GM12878 (cell line): ENCODE measurements around the gene RSPH1.

Experiments used
- CBFB ChIP-seq: IDR thresholded peaks from 2 replicates; pipeline ENCODE4 v1.6.1; 2016; ENCODE audit warnings: antibody characterized with exemption, low read depth
- FOXM1 ChIP-seq: IDR thresholded peaks from 2 replicates; pipeline ENCODE4 v1.6.1; 2012; ENCODE audit warnings: low read depth, mild to moderate bottlenecking, inconsistent platforms, low read length, moderate library complexity
- SIN3A ChIP-seq: IDR thresholded peaks from 2 replicates; pipeline ENCODE4 v1.6.1; 2012; ENCODE audit warnings: low read depth, low read length, improper control_type of control experiment
- TF ChIP-seq, protein P1 (sequence below): fragments of 150-350 bp; IDR thresholded peaks from 2 replicates; pipeline ENCODE4 v1.6.1; 2016; ENCODE audit warnings: low read depth, low read length
- TF ChIP-seq, protein P2 (sequence below): IDR thresholded peaks from 2 replicates; pipeline ENCODE4 v1.6.1; 2012; ENCODE audit warnings: low read length, inconsistent platforms

DNA sequence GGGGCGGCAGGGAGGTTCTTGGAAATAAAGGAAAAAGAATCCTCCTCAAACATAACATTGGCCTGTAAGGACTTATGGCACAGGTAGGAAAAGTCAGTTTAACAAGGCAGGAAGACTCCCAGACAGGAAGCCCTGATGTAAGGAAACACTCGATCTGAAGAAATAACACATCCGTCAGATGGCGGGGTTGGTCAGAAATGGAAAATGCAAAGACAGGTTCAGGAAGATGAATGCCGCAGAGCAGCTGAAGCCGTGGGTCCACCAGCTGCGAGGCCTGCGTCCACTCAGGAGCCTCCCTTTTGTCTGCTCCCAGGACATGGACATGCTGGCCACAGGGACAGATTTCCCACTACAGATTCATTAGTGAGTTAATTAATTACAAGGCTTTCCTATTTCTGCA is 3.8 kb downstream of the RSPH1 start:
- TF ChIP-seq, protein P1, sequence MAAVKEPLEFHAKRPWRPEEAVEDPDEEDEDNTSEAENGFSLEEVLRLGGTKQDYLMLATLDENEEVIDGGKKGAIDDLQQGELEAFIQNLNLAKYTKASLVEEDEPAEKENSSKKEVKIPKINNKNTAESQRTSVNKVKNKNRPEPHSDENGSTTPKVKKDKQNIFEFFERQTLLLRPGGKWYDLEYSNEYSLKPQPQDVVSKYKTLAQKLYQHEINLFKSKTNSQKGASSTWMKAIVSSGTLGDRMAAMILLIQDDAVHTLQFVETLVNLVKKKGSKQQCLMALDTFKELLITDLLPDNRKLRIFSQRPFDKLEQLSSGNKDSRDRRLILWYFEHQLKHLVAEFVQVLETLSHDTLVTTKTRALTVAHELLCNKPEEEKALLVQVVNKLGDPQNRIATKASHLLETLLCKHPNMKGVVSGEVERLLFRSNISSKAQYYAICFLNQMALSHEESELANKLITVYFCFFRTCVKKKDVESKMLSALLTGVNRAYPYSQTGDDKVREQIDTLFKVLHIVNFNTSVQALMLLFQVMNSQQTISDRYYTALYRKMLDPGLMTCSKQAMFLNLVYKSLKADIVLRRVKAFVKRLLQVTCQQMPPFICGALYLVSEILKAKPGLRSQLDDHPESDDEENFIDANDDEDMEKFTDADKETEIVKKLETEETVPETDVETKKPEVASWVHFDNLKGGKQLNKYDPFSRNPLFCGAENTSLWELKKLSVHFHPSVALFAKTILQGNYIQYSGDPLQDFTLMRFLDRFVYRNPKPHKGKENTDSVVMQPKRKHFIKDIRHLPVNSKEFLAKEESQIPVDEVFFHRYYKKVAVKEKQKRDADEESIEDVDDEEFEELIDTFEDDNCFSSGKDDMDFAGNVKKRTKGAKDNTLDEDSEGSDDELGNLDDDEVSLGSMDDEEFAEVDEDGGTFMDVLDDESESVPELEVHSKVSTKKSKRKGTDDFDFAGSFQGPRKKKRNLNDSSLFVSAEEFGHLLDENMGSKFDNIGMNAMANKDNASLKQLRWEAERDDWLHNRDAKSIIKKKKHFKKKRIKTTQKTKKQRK: no peak
- TF ChIP-seq CBFB (no peak), SIN3A (no peak), FOXM1 (no peak)
- TF ChIP-seq, protein P2, sequence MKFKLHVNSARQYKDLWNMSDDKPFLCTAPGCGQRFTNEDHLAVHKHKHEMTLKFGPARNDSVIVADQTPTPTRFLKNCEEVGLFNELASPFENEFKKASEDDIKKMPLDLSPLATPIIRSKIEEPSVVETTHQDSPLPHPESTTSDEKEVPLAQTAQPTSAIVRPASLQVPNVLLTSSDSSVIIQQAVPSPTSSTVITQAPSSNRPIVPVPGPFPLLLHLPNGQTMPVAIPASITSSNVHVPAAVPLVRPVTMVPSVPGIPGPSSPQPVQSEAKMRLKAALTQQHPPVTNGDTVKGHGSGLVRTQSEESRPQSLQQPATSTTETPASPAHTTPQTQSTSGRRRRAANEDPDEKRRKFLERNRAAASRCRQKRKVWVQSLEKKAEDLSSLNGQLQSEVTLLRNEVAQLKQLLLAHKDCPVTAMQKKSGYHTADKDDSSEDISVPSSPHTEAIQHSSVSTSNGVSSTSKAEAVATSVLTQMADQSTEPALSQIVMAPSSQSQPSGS: no peak
